Activated CD8-positive, alpha-beta memory T cell treated with anti-CD3 and anti-CD28 coated beads, Interleukin-2, amount 50 U/mL, for 1 hour (primary cell): Measurements from ENCODE around the gene TMTC1.

Source experiments
- DNase-seq: peaks from one replicate; pipeline ENCODE4 v3.0.0-alpha.2; 2020; ENCODE audit errors: extremely low read depth

TMTC1 gene

DNA sequence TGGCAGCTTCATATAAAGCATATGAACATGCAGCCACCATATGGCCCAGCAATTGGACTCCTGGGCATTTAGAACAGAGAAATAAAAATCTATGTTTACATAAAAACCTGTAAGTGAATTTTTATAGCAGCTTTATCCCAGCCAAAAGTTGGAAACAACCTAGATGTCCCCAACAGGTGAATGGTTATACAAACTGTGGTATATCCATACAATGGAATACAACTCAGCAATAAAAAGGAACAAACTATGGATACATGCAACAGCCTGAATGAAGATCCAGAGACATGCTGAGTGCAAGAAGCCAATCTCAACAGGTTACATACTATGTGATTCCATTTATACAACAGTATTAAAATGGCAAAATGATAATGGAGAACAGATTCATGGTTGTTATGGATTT lies 3.7 kb downstream of the TMTC1 start:
- no peak for DNase-seq

DNA sequence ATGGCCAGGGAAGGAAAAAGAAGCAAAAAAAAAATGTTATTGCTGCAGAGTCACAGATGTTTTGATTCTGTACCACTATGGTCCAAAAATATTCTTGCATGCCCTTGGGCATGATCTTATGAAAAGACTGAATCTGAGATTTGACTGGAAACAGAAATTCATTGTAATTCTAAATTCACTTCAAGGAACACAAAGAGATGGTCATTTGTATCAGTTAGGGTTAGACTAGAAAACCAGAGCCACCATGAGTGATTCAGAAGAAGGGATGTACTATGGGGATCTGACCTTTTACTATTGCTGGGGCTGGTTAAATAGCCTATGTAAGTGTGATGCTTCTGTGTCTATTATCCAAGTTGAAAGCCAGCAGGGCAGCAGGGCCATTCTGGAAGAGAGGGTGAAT lies 5.2 kb downstream of the TMTC1 start:
- no peak for DNase-seq

DNA sequence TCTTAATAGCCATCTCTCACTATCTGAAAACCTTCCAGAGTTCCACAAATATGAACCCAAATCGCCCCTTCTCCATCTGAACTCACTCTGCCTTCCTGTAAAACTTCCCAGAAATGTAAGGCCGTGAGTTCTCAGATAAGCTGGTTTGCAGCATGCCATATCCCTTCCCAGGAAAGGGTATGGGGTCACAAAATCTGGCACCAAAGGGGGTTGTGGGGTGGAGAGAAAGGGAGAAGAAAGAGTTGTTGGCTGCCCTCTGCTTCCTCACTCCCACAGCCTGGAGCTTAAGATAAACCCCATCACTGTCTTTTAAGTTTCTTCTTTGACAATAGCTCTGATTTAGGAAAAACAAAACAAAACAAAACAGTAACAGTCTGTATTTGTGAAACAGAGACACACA lies 10.7 kb downstream of the TMTC1 start:
- no peak for DNase-seq

DNA sequence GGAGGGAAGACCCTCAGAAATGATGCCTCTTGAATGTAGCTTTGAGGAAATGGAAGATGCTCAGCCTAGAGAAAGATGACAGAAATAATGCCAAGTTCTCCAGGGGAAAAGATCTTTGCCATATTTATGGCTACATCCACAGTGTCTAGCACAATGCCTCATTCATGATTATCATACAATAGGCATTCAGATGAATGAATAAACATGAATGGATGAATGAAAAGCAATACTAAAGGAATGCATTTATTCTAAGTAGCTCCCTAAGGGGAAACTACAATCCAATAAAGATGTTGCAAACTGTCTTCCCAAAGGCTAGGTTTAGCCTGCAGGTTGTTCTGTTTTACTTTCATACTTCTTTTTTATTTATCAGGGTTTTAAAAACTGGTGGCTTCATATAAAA lies 12.0 kb downstream of the TMTC1 start:
- DNase-seq: no peak

- DNase-seq: no peak
Observed at GRCh38 chr12:29771165-29771564, 12.6 kb downstream of the TMTC1 start.

- no peak for DNase-seq
Observed at GRCh38 chr12:29769162-29769858, 14.4 kb downstream of the TMTC1 start.

GRCh38 chr12:29768372-29768771 lies 15.4 kb downstream of the TMTC1 start:
- no peak for DNase-seq

GRCh38 chr12:29763301-29763683 lies 20.4 kb downstream of the TMTC1 start:
- no peak for DNase-seq

DNA sequence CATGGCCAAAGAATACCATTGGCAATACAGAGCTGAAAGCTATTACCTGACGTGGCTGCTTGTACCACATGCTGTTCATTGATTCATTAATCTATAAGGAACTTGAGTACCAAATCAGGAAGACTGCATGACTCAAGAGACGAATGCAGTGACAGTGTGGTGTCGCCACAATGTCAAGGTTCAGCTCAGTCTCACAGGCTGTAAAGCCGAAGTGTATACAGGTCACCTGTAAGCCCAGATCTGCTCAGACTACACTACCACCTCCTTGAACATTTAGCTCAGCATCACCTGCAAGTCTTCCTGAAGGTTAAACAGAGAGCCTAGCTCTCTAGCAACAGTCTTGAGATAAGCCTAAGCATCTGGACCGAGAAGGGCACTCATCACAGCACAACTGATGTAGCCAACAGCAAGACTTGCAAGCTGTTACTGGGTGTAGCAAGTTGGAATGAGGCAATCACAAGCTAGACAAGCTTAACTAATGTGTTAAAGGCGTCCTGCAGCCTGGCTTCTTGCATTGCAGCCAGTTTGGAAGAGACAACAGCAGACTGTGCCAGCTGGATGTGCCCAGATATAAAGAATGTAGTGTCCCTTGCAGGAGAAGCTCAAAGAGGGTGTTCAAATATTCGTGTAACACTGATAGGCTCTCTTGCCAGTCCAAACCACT lies 21.0 kb downstream of the TMTC1 start:
- no peak for DNase-seq

GRCh38 chr12:29759950-29760349 lies 23.8 kb downstream of the TMTC1 start:
- no peak for DNase-seq

GRCh38 chr12:29756741-29757390 lies 26.9 kb downstream of the TMTC1 start:
- no peak for DNase-seq

- DNase-seq: no peak
Observed at GRCh38 chr12:29754235-29755189, 29.2 kb downstream of the TMTC1 start.

DNA sequence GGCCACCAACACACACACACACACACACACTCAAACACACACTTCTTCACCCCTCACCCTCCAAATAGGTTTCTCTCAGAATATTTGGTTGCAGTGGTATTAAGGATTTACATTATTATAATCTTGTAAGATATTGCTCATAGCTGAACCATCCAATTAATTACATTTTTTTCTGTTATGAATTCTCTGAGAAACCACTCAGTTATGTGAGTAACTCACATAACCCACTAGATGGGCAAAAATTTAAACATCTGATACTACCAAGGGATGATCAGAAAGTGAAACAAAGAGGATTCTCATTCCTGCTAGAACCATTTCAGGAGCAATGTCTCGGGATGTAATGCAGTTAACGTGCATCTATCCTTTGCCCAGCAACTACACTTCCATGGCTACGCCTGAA lies 31.6 kb downstream of the TMTC1 start:
- DNase-seq: no peak

DNA sequence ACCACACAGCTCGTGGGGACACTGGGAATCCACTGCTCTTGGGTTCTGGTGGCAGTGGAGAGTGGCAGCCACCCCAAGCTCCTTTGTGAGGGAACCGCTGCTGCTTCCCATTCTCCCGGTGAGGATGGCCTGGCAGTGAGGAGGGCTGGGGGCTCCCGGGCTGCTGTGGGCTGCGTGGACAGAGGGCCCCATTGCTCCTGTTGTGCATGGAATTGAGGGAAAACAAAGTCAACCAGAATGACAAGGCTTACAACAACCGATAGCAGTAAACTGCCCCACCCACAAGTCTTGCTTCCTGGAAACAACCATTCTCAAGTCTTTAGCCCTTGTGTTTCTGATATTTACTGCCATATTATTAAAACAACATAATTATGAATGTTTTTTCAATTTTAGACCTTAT lies 32.1 kb downstream of the TMTC1 start:
- no peak for DNase-seq

DNA sequence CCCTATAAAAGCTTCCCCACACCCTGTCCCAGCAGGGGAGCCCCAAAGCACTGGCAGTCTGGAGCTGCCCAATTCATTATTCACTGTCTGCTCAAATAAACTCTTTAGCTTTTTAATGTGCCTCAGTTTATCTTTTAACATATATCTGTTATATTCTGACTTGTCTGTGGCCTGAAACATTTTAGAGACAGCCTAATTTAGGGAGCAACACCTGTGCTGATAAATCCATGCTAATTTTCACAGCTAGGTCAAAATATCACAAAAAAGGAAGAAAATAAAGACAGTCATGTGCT lies 32.9 kb downstream of the TMTC1 start:
- DNase-seq: no peak

GRCh38 chr12:29750131-29750927 lies 33.4 kb downstream of the TMTC1 start:
- no peak for DNase-seq

DNA sequence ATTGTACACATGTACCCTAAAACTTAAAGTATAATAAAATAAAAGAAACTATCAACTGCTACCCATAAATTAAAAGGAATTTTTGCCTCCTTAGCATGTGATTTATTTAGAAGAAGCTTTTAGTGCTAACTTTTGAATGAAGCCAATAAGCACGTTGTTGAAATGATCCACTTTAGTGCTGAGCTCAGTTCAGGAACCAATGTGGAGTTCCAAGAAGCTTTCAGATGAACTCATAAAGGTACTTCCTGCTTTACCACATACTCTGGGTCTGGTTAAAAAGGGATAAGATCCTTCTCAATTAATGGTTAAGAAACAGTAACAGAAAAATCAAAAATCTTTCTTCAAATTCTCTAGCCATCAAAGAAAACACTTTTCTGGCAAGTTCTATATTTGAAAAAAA lies 39.4 kb downstream of the TMTC1 start:
- no peak for DNase-seq

GRCh38 chr12:29743801-29744200 lies 39.9 kb downstream of the TMTC1 start:
- no peak for DNase-seq

GRCh38 chr12:29743077-29743476 lies 40.7 kb downstream of the TMTC1 start:
- DNase-seq: no peak

- DNase-seq: no peak
Observed at GRCh38 chr12:29742646-29743045, 41.1 kb downstream of the TMTC1 start.
